HG02943 (cell line): ENCODE measurements around the gene VAV2.

Experiments
- ATAC-seq: cut with Tn5 transposase; IDR thresholded peaks from one replicate; pipeline ENCODE4 v1.9.1; 2021; ENCODE audit warnings: mild to moderate bottlenecking, low read depth, moderate library complexity; ENCODE audit not compliant: unreplicated experiment

Gene VAV2

GRCh38 chr9:133737071-133737773 is 254.9 kb downstream of the VAV2 start:
- no peak for ATAC-seq

GRCh38 chr9:133735931-133736330 is 256.2 kb downstream of the VAV2 start:
- ATAC-seq, result no peak

GRCh38 chr9:133735415-133735775 is 256.7 kb downstream of the VAV2 start:
- no peak for ATAC-seq

- ATAC-seq, result no peak
Observed at GRCh38 chr9:133734590-133735414, 257.3 kb downstream of the VAV2 start.

GRCh38 chr9:133733796-133734533 is 258.2 kb downstream of the VAV2 start:
- no peak for ATAC-seq

- no peak for ATAC-seq
Observed at GRCh38 chr9:133733421-133733795, 258.7 kb downstream of the VAV2 start.

- no peak for ATAC-seq
Observed at GRCh38 chr9:133732639-133733408, 259.3 kb downstream of the VAV2 start.

- no peak for ATAC-seq
Observed at GRCh38 chr9:133731876-133732638, 260.1 kb downstream of the VAV2 start.

GRCh38 chr9:133730994-133731715 is 261.0 kb downstream of the VAV2 start:
- ATAC-seq, result no peak

- no peak for ATAC-seq
Observed at GRCh38 chr9:133729617-133730281, 262.4 kb downstream of the VAV2 start.

- ATAC-seq, result no peak
Observed at GRCh38 chr9:133728856-133729616, 263.1 kb downstream of the VAV2 start.

- ATAC-seq, result no peak
Observed at GRCh38 chr9:133727876-133728441, 264.2 kb downstream of the VAV2 start.

GRCh38 chr9:133727277-133727875 is 264.7 kb downstream of the VAV2 start:
- ATAC-seq, result no peak

GRCh38 chr9:133726401-133727276 is 265.5 kb downstream of the VAV2 start:
- no peak for ATAC-seq

- no peak for ATAC-seq
Observed at GRCh38 chr9:133725886-133726285, 266.2 kb downstream of the VAV2 start.

- ATAC-seq, result no peak
Observed at GRCh38 chr9:133718563-133719315, 273.4 kb downstream of the VAV2 start.
